ENCODE data around the gene PHETA1. TPM values are rescaled to one million over a fixed set of nuclear protein-coding genes. Genes with fewer than 3 reads are reported as not detected.
A peak's percentile ranks its signal among the peaks of the same experiment; 100 is the strongest.

Gene PHETA1
- total and polyA plus RNA-seq, 5 donors = 8.0 to 11.6 (median 9.1) TPM

GRCh38 chr12:111410431-111411184 is 41.7 kb upstream of the PHETA1 start:
- ATAC-seq (peak in 1 of 2 donors; percentile 0), DNase-seq (peak in 2 of 3 donors; percentile 69 to 77)
- 46% methylated on average over 12 of the region's 12 CpGs for WGBS
- no peak overlapping the region for H3K4me3 ChIP-seq (ENCODE audit: low read length)
- H3K4me1 ChIP-seq (ENCODE audit: control insufficient read depth, insufficient read depth, low read length) = peaks cover 41% of the 10 kb centered on the region
- no peaks in the 10 kb centered on the region for H3K27me3 ChIP-seq (ENCODE audit: control insufficient read depth, insufficient read depth)
- intact Hi-C loops (cut with DNase I) = no loop called here
- H3K27ac ChIP-seq (ENCODE audit: low read length) = peak overlapping the region; percentile 76
- no peaks in the 10 kb centered on the region for H3K9me3 ChIP-seq (ENCODE audit: control insufficient read depth, low read length)

DNA sequence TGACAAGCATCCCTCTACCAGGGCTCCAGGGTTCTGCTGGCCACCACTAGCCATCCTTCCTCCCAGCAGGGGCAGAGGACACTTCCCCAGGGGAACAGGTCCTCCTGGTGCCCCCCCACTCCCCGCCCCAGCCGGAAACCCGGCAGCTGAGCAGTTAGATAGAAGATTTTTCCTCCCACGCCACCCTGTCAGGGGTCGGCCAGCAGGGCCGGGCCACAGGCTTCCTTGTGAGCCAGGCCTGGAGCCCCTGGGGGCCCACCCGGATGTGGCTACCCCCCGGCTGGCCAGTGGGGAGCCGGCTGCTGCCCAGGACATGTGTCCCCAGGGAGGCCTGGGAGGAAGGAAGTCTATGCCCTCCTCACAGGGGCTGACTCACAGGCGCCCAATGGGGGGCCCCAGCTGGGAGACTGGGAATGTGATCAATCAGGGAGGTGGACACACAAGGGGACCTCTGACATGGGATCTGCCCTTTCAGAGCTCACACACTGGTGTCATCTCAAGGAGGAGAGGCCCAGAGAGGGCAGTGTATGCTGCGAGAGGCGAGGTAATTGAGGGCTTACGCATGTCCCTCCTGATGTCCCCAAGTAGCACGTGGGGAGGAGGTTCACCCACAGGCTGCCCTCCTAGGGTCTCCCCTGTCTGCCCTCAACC is 41.0 kb upstream of the PHETA1 start:
- no peak overlapping the region for H3K4me3 ChIP-seq (ENCODE audit: low read length)
- 31% methylated on average over 14 of the region's 14 CpGs for WGBS
- no peaks in the 10 kb centered on the region for H3K27me3 ChIP-seq (ENCODE audit: control insufficient read depth, insufficient read depth)
- ATAC-seq (peak; percentile 5 to 25), DNase-seq (peak; percentile 82 to 91 (median 89))
- H3K4me1 ChIP-seq (ENCODE audit: control insufficient read depth, insufficient read depth, low read length) = peaks cover 41% of the 10 kb centered on the region
- intact Hi-C loops (cut with DNase I) = loop anchor here in 1 of 4 donors (5.0 kb wide), 1 partner anchor 37 kb away; no protein-coding TSS in a partner anchor
- peak overlapping the region; percentile 76 for H3K27ac ChIP-seq (ENCODE audit: low read length)
- no peaks in the 10 kb centered on the region for H3K9me3 ChIP-seq (ENCODE audit: control insufficient read depth, low read length)

- ATAC-seq = peak in 1 of 2 donors; percentile 2
- WGBS = 25% methylated on average over 15 of the region's 15 CpGs
- DNase-seq = peak; percentile 63 to 83 (median 80)
- H3K4me1 ChIP-seq (ENCODE audit: control insufficient read depth, insufficient read depth, low read length) = peaks cover 41% of the 10 kb centered on the region
- no peaks in the 10 kb centered on the region for H3K27me3 ChIP-seq (ENCODE audit: control insufficient read depth, insufficient read depth)
- H3K4me3 ChIP-seq (ENCODE audit: low read length) = no peak overlapping the region
- peak overlapping the region; percentile 76 for H3K27ac ChIP-seq (ENCODE audit: low read length)
- intact Hi-C loops (cut with DNase I) = loop anchor here in 1 of 4 donors (5.0 kb wide), 1 partner anchor 38 kb away; no protein-coding TSS in a partner anchor
- no peaks in the 10 kb centered on the region for H3K9me3 ChIP-seq (ENCODE audit: control insufficient read depth, low read length)
Measured at GRCh38 chr12:111409403-111409779, 40.5 kb upstream of the PHETA1 start.

- no peaks in the 10 kb centered on the region for H3K27me3 ChIP-seq (ENCODE audit: control insufficient read depth, insufficient read depth)
- whole genome bisulfite sequencing = 67% methylated on average over 4 of the region's 4 CpGs
- no peak overlapping the region for H3K4me3 ChIP-seq (ENCODE audit: low read length)
- intact Hi-C loops (cut with DNase I) = loop anchor here in 1 of 4 donors (5.0 kb wide), 1 partner anchor 38 kb away; no protein-coding TSS in a partner anchor
- H3K9me3 ChIP-seq (ENCODE audit: control insufficient read depth, low read length) = no peaks in the 10 kb centered on the region
- H3K4me1 ChIP-seq (ENCODE audit: control insufficient read depth, insufficient read depth, low read length) = peaks cover 38% of the 10 kb centered on the region
- peak overlapping the region; percentile 50 for H3K27ac ChIP-seq (ENCODE audit: low read length)
- ATAC-seq = no peak
- peak in 1 of 3 donors; percentile 50 for DNase-seq
Measured at GRCh38 chr12:111408686-111409402, 39.9 kb upstream of the PHETA1 start.

DNA sequence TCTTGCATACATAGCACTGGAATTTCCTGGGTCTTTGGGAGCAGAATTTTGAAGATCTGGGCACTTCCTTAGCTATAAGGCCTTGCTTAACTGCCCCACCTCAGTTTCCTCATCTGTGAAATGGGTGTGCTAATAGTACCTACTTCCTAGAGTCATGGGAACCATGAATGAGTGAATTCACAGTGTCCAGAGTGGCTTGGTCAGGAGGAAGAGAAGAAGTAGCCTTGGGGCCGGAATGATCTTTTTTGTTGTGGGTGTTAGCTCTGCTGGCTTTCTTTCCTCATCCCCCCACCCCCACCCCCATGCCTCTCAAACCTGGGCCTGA is 39.2 kb upstream of the PHETA1 start:
- Histone ChIP-seq H3K9me3 (ENCODE audit: control insufficient read depth, low read length) (no peaks in the 10 kb centered on the region), H3K27me3 (ENCODE audit: control insufficient read depth, insufficient read depth) (no peaks in the 10 kb centered on the region), H3K27ac (ENCODE audit: low read length) (no peak overlapping the region), H3K4me3 (ENCODE audit: low read length) (no peak overlapping the region), H3K4me1 (ENCODE audit: control insufficient read depth, insufficient read depth, low read length) (peaks cover 36% of the 10 kb centered on the region)
- intact Hi-C loops (cut with DNase I) = loop anchor here in 1 of 4 donors (5.0 kb wide), 1 partner anchor 39 kb away; no protein-coding TSS in a partner anchor
- no peak for DNase-seq
- no peak for ATAC-seq
- 63% methylated on average over 1 of the region's 1 CpG for WGBS

DNA sequence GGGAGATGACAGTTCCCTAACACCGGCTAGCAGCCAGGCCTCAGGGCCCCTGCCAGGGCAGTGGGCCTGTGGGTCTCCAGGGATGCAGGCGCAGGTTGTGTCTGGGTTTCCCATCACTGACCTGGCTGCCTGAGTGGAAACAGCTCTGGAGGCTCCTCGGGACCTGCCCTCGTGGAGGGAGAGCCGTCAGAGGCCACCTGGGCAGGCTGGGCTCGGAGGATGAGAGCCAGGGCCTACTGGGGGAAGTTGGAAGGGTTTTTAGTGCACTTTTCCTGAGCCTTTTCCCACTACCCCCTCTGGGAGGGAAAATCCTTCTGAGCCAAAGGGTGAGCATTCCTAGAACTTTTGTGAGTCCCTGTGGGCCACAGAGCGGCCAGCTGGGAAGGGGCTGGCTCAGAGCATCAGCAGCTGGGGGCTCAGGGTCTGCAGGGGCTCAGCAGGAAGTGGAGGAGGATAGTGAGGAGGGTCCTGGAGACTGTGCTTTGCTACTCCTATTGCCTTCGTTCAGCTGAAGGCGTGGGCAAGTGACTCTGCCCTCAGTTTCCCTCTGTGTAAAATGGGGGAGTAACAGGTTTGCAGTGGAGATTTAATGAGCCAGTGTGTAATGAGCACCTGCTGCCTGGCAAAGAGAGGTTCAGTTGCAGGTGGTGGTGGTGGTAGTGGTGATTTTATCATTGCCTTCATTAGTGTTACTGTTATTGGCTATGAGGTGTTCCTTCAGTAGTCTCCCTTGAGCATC is 38.7 kb upstream of the PHETA1 start:
- H3K4me3 ChIP-seq (ENCODE audit: low read length) = peak overlapping the region; percentile 79
- no peak for ATAC-seq
- H3K4me1 ChIP-seq (ENCODE audit: control insufficient read depth, insufficient read depth, low read length) = peaks cover 36% of the 10 kb centered on the region
- H3K27ac ChIP-seq (ENCODE audit: low read length) = peak overlapping the region; percentile 16
- no peaks in the 10 kb centered on the region for H3K27me3 ChIP-seq (ENCODE audit: control insufficient read depth, insufficient read depth)
- 35% methylated on average over 9 of the region's 9 CpGs for WGBS
- intact Hi-C loops (cut with DNase I) = loop anchor here in 1 of 4 donors (5.0 kb wide), 1 partner anchor 40 kb away; no protein-coding TSS in a partner anchor
- no peaks in the 10 kb centered on the region for H3K9me3 ChIP-seq (ENCODE audit: control insufficient read depth, low read length)
- DNase-seq = peak in 1 of 3 donors; percentile 41

DNA sequence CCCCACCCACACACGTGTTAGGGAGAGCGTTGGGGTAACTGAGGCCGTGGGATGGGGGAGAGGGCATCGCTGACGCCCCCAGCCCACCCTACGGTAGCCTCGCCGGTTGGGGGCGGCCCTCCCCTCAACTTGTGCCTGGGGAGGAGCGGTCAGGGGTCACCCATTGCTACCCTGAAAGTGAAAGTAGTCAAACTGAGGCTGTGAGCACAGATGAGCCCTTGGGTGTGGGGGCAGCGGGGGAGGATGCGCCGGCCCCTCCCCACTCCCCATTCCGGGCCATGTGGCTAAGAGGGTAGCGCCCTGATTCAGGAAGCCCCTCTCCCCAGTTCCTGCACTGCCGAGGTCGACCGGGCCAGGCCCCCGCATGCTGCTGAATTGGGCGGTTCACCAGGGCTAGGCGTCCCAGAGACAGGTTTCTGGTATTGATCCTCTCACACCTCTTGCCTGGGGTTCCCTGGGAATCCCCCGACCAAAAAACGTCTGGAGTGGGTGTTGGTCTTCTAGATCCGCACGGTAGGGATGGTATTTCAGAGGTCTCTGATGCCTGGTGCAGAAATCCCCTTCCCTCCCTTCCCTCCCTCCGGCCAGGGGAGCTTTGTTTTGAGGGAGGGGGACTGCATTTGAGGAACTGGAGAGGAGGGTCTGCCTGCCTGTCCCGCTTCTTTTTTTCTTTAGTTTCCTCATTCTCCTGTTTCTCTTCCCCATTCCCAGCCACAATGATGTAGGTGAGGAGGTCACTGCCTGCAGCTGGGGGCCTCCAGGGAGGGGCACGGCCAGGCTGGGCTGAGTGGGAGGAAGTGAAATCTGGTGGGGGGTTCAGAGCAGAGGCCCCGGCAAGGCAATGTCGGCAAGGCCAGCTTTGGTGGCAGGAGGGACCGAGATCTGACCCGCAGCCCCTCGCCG is 37.8 kb upstream of the PHETA1 start:
- H3K27me3 ChIP-seq (ENCODE audit: control insufficient read depth, insufficient read depth) = no peaks in the 10 kb centered on the region
- peak overlapping the region; percentile 79 for H3K4me3 ChIP-seq (ENCODE audit: low read length)
- WGBS = 11% methylated on average over 34 of the region's 34 CpGs
- intact Hi-C loops (cut with DNase I) = loop anchor here in 1 of 4 donors (5.0 kb wide), 1 partner anchor 41 kb away; no protein-coding TSS in a partner anchor
- peak overlapping the region; percentile 75 for H3K27ac ChIP-seq (ENCODE audit: low read length)
- no peak for ATAC-seq
- H3K4me1 ChIP-seq (ENCODE audit: control insufficient read depth, insufficient read depth, low read length) = peaks cover 32% of the 10 kb centered on the region
- peak in 2 of 3 donors; percentile 70 to 85 for DNase-seq
- no peaks in the 10 kb centered on the region for H3K9me3 ChIP-seq (ENCODE audit: control insufficient read depth, low read length)

- Histone ChIP-seq H3K4me1 (ENCODE audit: control insufficient read depth, insufficient read depth, low read length) (peaks cover 27% of the 10 kb centered on the region), H3K27me3 (ENCODE audit: control insufficient read depth, insufficient read depth) (no peaks in the 10 kb centered on the region), H3K4me3 (ENCODE audit: low read length) (peak within 1 kb of the TSS; percentile 79), H3K9me3 (ENCODE audit: control insufficient read depth, low read length) (no peaks in the 10 kb centered on the region), H3K27ac (ENCODE audit: low read length) (peak within 1 kb of the TSS; percentile 75)
- WGBS = under 1% methylated on average over 80 of the region's 80 CpGs
- peak; percentile 0 to 3 for ATAC-seq
- intact Hi-C loops (cut with DNase I) = loop anchor here in 1 of 4 donors (5.0 kb wide), 1 partner anchor 41 kb away; no protein-coding TSS in a partner anchor
- peak in 2 of 3 donors; percentile 80 to 93 for DNase-seq
Measured at GRCh38 chr12:111405859-111406473, 37.1 kb upstream of the PHETA1 start, which contains the start of gene SH2B3. TSS of gene SH2B3 (plus strand) at chr12:111405923. CDS start at chr12:111418146, 12,223 bp downstream.

- peak; percentile 95 to 98 (median 97) for DNase-seq
- intact Hi-C loops (cut with DNase I) = loop anchor here in 1 of 4 donors (5.0 kb wide), 1 partner anchor 42 kb away; no protein-coding TSS in a partner anchor
Measured at GRCh38 chr12:111405149-111405858, 36.4 kb upstream of the PHETA1 start.

More at GRCh38 chr12:111405149-111405858, 36.4 kb upstream of the PHETA1 start:
- Histone ChIP-seq H3K27ac (ENCODE audit: low read length) (peak overlapping the region; percentile 4), H3K4me3 (ENCODE audit: low read length) (peak overlapping the region; percentile 79), H3K4me1 (ENCODE audit: control insufficient read depth, insufficient read depth, low read length) (peaks cover 20% of the 10 kb centered on the region), H3K9me3 (ENCODE audit: control insufficient read depth, low read length) (no peaks in the 10 kb centered on the region), H3K27me3 (ENCODE audit: control insufficient read depth, insufficient read depth) (no peaks in the 10 kb centered on the region)
- ATAC-seq = peak; percentile 85 to 90
- 1% methylated on average over 59 of the region's 59 CpGs for WGBS

Data from right cardiac atrium (tissue), 5 donors.